Heart left ventricle (tissue), 16 donors: Measurements from ENCODE around the gene ARHGEF7. TPM values are rescaled to one million over a fixed set of nuclear protein-coding genes. Genes with fewer than 3 reads are reported as not detected.

Experiments used
- ATAC-seq, 4 donors: fragments of 200-7000 bp; cut with Tn5 transposase; one replicate each; pipeline ENCODE4 v1.9.1; 2020 to 2022; ENCODE audit warnings: moderate library complexity in 4 of 4, mild to moderate bottlenecking in 3 of 4, moderate number of reproducible peaks in 1 of 4
- DNase-seq, 5 donors: peaks; one replicate each; pipeline ENCODE4 v3.0.0-alpha.2; 2020
- H3K27ac ChIP-seq, 12 donors: fragments of 200-600 bp; sonication (generic) in 4 of 12; one replicate each; pipeline versions ENCODE4 v1.5.0 to v1.8.0; 2016 to 2022; ENCODE audit warnings: mild to moderate bottlenecking in 2 of 12
- H3K27me3 ChIP-seq, 9 donors: fragments of 200-600 bp; sonication (generic) in 2 of 9; one replicate each; pipeline versions ENCODE4 v1.5.1 to v1.8.0; 2016 to 2022; ENCODE audit warnings: mild to moderate bottlenecking in 3 of 9
- H3K36me3 ChIP-seq, 9 donors: fragments of 200-600 bp; sonication (generic) in 2 of 9; one replicate each; pipeline versions ENCODE4 v1.5.0 to v1.8.0; 2018 to 2022; ENCODE audit warnings: mild to moderate bottlenecking in 2 of 9
- H3K4me1 ChIP-seq, 12 donors: fragments of 200-600 bp; sonication (generic) in 4 of 12; one replicate each; pipeline versions ENCODE4 v1.5.0 to v1.8.0; 2016 to 2022; ENCODE audit warnings: mild to moderate bottlenecking in 3 of 12
- H3K4me3 ChIP-seq, 12 donors: fragments of 200-600 bp; sonication (generic) in 4 of 12; one replicate each; pipeline versions ENCODE4 v1.5.0 to v1.8.0; 2017 to 2022; ENCODE audit warnings: mild to moderate bottlenecking in 9 of 12, moderate library complexity in 4 of 12
- H3K9me3 ChIP-seq, 12 donors: fragments of 200-600 bp; sonication (generic) in 4 of 12; one replicate each; pipeline versions ENCODE4 v1.5.0 to v1.8.0; 2016 to 2022; ENCODE audit warnings: mild to moderate bottlenecking in 1 of 12
- POLR2A ChIP-seq, 2 donors: fragments of 450-650 bp; IDR thresholded peaks; one replicate each; pipeline ENCODE4 v1.6.1; 2017; ENCODE audit warnings: antibody characterized with exemption in 2 of 2, mild to moderate bottlenecking in 2 of 2, moderate library complexity in 2 of 2
- WGBS, 4 donors: extraction: QIAGEN DNeasy Blood & Tissue Kit in 2 of 4; methylation state at CpG; one replicate each; pipeline versions ENCODE4 v1.1.5 to v1.1.7; 2013 to 2018; 5-methylcytosine and 5-hydroxymethylcytosine counted together
- intact Hi-C, 10 donors: fragments of 100-400 bp; cut with DNase I; formaldehyde crosslinking; loops; one replicate each; pipeline versions ENCODE4 v1.11.1 to v1.14.2; 2022
- long read RNA-seq, 3 donors: library from polyadenylated mRNA; unstranded; transcript quantifications; one replicate each; pipeline ENCODE4 v2.0.0, GENCODE V29; 2020 to 2021
- polyA plus RNA-seq, 2 donors: library from polyadenylated mRNA; stranded (reverse); fragments of 200-250 nt; gene quantifications; one replicate each; pipeline ENCODE4 v1.2.3, GENCODE V29; 2013
- total RNA-seq, 9 donors: library from RNA; depleted of rRNA in 2 of 9; stranded (reverse); fragments of >200 nt in 2 of 9; fragmentation: NEBNext Ultra II Directional in 3 of 9; extraction: Animal tissue kit (Norgen Biotek cat#: 25700) in 3 of 9; gene quantifications; one replicate each; pipeline versions ENCODE4 v1.1.0 to v1.2.4, GENCODE V29; 2016 to 2023
- TF ChIP-seq, protein P1 (sequence below), 12 donors: fragments of 200-600 bp; sonication (generic) in 4 of 12; IDR thresholded peaks; one replicate each; pipeline versions ENCODE4 v1.5.0 to v1.8.0; 2018 to 2022; ENCODE audit warnings: antibody characterized with exemption in 12 of 12, mild to moderate bottlenecking in 5 of 12
- donor health status: ischemic (EF 13 %, LVEDD 7.1; RV severe dilation, severe dysfunction).
- donor health status: healthy with polysubstance abuse.
- donor health status: DM: no; HTN: yes; CAD: no.
- donor health status: DM: no; HTN: no; CAD: no.
- donor health status: ischemic (EF 25% LVEDD 6.9; RV normal size, moderate dysfunction).
- donor health status: ischemic (EF 25% LVEDD 5.7; RV mildly dilated, moderate dysfunction).
- donor health status: healthy.
- donor health status: DM: yes; HTN: yes; CAD: no.
- donor health status: ischemic (EF 35%, LVEDD 5.7; RV mildly dilated, moderate dysfunction).
- donor health status: nonischemic (EF 11% LVEDD 7.7; RV severe dilation, severe dysfunction).
- donor health status: DM: yes; HTN: yes; CAD: no.
- donor health status: PGD.
- donor health status: ischemic (EF 29% LVEDD 5.4; RV normal size, mild dysfunction).
- donor health status: nonischemic (EF 23%, LVEDD 6.1; RV moderate dilation, normal function).

Gene ARHGEF7, protein sequence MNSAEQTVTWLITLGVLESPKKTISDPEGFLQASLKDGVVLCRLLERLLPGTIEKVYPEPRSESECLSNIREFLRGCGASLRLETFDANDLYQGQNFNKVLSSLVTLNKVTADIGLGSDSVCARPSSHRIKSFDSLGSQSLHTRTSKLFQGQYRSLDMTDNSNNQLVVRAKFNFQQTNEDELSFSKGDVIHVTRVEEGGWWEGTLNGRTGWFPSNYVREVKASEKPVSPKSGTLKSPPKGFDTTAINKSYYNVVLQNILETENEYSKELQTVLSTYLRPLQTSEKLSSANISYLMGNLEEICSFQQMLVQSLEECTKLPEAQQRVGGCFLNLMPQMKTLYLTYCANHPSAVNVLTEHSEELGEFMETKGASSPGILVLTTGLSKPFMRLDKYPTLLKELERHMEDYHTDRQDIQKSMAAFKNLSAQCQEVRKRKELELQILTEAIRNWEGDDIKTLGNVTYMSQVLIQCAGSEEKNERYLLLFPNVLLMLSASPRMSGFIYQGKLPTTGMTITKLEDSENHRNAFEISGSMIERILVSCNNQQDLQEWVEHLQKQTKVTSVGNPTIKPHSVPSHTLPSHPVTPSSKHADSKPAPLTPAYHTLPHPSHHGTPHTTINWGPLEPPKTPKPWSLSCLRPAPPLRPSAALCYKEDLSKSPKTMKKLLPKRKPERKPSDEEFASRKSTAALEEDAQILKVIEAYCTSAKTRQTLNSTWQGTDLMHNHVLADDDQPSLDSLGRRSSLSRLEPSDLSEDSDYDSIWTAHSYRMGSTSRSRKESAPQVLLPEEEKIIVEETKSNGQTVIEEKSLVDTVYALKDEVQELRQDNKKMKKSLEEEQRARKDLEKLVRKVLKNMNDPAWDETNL
- 10 to 100 TPM; 34.3 to 60.9 (median 38.8) TPM for total RNA-seq
- polyA plus RNA-seq = 10 to 100 TPM; 16.6 to 31.1 TPM
- long read RNA-seq, donor 1, partial matches to known transcripts = 11 of 21 reads
- long read RNA-seq, donor 1, other reads (novel, unspliced or antisense) = 10 of 21 reads
- long read RNA-seq, donor 2, partial matches to known transcripts = 31 of 38 reads
- long read RNA-seq, donor 2, other reads (novel, unspliced or antisense) = 7 of 38 reads
- long read RNA-seq, donor 3, partial matches to known transcripts = 14 of 18 reads
- long read RNA-seq, donor 3, other reads (novel, unspliced or antisense) = 4 of 18 reads

DNA sequence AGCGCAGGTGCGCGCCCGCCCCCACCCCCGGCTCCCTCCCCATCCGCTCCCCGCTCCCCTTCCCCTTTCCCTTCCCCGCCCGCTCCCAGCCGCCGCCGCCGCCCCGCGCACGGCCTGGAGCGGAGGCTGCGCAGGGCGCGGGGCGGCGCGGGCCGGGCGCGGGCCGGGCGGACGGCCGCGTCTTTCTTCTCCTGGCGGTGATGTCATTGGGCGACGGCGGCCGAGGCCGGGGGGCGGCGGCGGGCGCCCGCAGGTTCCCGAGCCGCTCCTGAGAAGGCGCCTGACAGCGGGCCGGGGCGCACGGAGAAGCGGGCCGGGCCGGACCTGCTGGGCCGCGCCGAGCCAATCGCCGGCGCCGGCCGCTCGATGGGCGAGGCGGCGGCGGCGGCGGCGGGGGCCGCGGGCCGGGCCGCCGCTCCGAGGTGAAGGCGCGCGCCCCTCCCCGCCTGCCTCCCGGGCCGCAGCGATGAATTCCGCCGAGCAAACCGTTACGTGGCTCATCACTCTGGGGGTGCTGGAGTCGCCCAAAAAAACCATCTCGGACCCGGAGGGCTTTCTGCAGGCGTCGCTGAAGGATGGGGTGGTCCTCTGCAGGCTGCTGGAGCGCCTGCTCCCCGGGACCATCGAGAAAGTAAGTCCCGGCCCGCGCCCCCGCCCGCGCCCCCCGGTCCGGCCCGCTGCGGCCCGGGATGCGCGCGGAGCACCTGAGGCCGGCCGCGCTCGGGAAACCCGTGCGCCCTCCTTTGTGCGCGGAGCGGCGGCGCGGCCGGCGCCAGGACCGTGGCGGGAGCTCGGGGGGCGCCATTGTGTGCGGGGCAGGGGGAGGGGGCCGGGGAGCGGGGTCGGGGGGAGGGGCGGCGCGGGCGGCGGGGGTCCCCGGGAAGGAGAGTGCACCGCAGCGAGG is at the start of gene ARHGEF7:
TSS of gene ARHGEF7 (plus strand) at position 250 of the 904 bp plus-strand sequence. CDS start at position 467, 217 bp downstream.
- H3K9me3 ChIP-seq = peaks cover 0 to under 1% (median 0%) of the 10 kb centered on the region in 12 donors
- intact Hi-C loops = no loop called here
- 0 to 1% (median 1%) methylated on average over 18 to 134 of the region's 137 CpGs for WGBS, 4 donors

DNA sequence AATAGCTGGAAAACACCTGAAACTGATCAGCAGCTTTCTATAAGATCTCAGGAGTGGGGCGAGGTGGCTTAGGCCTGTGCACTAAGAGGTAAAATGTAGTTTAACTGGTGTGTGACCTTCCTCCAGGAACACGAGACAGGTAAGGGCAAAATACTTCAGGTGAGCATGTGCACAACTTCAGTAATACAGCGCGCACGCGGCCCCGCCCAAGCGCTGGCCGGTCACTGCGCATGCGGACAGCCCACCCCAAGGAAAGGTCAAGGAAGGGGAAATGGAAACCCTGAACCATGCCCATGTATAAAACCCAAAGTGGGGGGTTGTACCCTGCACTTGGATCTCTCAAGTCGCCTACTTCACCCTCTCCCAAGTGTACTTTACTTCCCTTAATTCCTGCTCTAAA is 49.4 kb upstream of the ARHGEF7 start:
- Histone ChIP-seq H3K27me3 (peaks cover 0 to 28% (median 0%) of the 10 kb centered on the region in 9 donors), H3K9me3 (peaks cover 0 to 4% (median 0%) of the 10 kb centered on the region in 12 donors), H3K4me3 (no peak overlapping the region), H3K27ac (no peak overlapping the region), H3K36me3 (no peaks in the 10 kb centered on the region), H3K4me1 (peaks cover 0 to 13% (median 0%) of the 10 kb centered on the region in 12 donors)
- ATAC-seq (no peak), DNase-seq (no peak)
- WGBS, 4 donors = 94 to 100% (median 96%) methylated on average over 9 to 12 of the region's 12 CpGs
- intact Hi-C loops = loop anchor here (5.0 to 10.0 kb wide), 8 partner anchors 47 to 397 kb away; no protein-coding TSS in a partner anchor
- TF ChIP-seq, protein P1, sequence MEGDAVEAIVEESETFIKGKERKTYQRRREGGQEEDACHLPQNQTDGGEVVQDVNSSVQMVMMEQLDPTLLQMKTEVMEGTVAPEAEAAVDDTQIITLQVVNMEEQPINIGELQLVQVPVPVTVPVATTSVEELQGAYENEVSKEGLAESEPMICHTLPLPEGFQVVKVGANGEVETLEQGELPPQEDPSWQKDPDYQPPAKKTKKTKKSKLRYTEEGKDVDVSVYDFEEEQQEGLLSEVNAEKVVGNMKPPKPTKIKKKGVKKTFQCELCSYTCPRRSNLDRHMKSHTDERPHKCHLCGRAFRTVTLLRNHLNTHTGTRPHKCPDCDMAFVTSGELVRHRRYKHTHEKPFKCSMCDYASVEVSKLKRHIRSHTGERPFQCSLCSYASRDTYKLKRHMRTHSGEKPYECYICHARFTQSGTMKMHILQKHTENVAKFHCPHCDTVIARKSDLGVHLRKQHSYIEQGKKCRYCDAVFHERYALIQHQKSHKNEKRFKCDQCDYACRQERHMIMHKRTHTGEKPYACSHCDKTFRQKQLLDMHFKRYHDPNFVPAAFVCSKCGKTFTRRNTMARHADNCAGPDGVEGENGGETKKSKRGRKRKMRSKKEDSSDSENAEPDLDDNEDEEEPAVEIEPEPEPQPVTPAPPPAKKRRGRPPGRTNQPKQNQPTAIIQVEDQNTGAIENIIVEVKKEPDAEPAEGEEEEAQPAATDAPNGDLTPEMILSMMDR (IDR thresholded peaks at IDR 0.05) = no peak
- no peak for TF ChIP-seq POLR2A (IDR thresholded peaks at IDR 0.05)

More for the DNA sequence above, at the start of gene ARHGEF7:
- ATAC-seq (peak in 3 of 4 donors; percentile 10 to 56 (median 40)), DNase-seq (peak in 1 of 5 donors; percentile 27)
- peak within 1 kb of the TSS; percentile 67 to 88 (median 81) for H3K27ac ChIP-seq
- peaks cover 0 to 30% (median 9%) of the 10 kb centered on the region in 12 donors for H3K4me1 ChIP-seq
- no peaks in the 10 kb centered on the region for H3K36me3 ChIP-seq
- TF ChIP-seq, protein P1 (IDR thresholded peaks at IDR 0.05) = no peak
- TF ChIP-seq POLR2A (IDR thresholded peaks at IDR 0.05) = no peak
- H3K27me3 ChIP-seq = peaks cover 0 to 66% (median 5%) of the 10 kb centered on the region in 9 donors
- H3K4me3 ChIP-seq = peak within 1 kb of the TSS; percentile 46 to 78 (median 64)

DNA sequence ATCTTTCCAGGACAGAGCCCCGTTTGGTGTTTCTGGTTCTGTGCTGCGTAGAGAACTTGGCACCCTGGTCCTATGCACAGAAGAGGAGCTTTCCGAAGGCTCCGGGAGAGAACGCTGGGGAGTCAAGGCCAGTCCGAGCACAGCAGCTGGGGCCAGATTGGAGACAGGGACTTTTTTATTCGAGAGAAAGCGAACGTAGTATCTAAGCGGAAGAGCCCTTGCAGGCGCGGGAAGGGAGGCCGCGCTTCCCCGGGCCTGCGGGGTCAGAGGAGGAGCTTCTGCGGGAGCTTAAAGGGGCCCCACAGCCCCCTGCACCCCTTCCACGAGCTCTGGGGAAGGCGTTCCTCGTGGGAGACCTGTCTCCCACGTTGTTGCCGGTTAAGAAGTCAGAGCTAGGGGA is 48.6 kb upstream of the ARHGEF7 start:
- H3K9me3 ChIP-seq = peaks cover 0 to 12% (median 0%) of the 10 kb centered on the region in 12 donors
- H3K4me1 ChIP-seq = peaks cover 0 to 13% (median 0%) of the 10 kb centered on the region in 12 donors
- intact Hi-C loops = loop anchor here (5.0 to 10.0 kb wide), 8 partner anchors 46 to 396 kb away; no protein-coding TSS in a partner anchor
- ATAC-seq (peak; percentile 37 to 68 (median 58)), DNase-seq (peak in 2 of 5 donors; percentile 49 to 61)
- 33 to 62% (median 47%) methylated on average over 17 to 22 of the region's 22 CpGs for WGBS, 4 donors
- TF ChIP-seq POLR2A (IDR thresholded peaks at IDR 0.05) = no peak
- TF ChIP-seq, protein P1 (IDR thresholded peaks at IDR 0.05) = no peak
- no peaks in the 10 kb centered on the region for H3K36me3 ChIP-seq
- H3K4me3 ChIP-seq = peak overlapping the region in 8 of 12 donors; percentile 57 to 78 (median 67)
- peak overlapping the region in 8 of 12 donors; percentile 1 to 67 (median 64) for H3K27ac ChIP-seq
- peaks cover 0 to 28% (median 0%) of the 10 kb centered on the region in 9 donors for H3K27me3 ChIP-seq
